Calu3 (cell line): ENCODE data around the gene ERICH3. TPM values are rescaled to one million over a fixed set of nuclear protein-coding genes. Genes with fewer than 3 reads are reported as not detected.

ENCODE experiments used
- Bru-seq: library from RNA; stranded (reverse); fragments of 400-500 nt; gene quantifications from one replicate; lab custom pipeline; 2021; lab: Mats Ljungman, UMichigan
- BruChase-seq, 2 experiments: library from RNA; stranded (reverse); fragments of 400-500 nt; gene quantifications; one replicate each; lab custom pipeline; 2021; lab: Mats Ljungman, UMichigan
- BruUV-seq: library from RNA; stranded (reverse); fragments of 400-500 nt; replicated peaks from 2 replicates; lab custom pipeline; 2021; lab: Mats Ljungman, UMichigan
- CTCF ChIA-PET: fragments of 300-600 bp; sonication (Branson Sonifier 250); formaldehyde crosslinking; loops from one replicate; lab custom pipeline; 2022; ENCODE audit warnings: antibody characterized with exemption; lab: Charles Lee
- DNase-seq: peaks from one replicate; pipeline ENCODE4 v3.0.0; 2022
- H3K27ac Mint-ChIP-seq: one replicate; pipeline ENCODE4 v1.8.0; 2022; ENCODE audit warnings: mixed read lengths; ENCODE audit not compliant: unreplicated experiment
- H3K27me3 Mint-ChIP-seq: one replicate; pipeline ENCODE4 v1.8.0; 2022; ENCODE audit warnings: mixed read lengths; ENCODE audit not compliant: unreplicated experiment
- H3K36me3 Mint-ChIP-seq: one replicate; pipeline ENCODE4 v1.8.0; 2022; ENCODE audit warnings: mild to moderate bottlenecking, moderate library complexity, mixed read lengths; ENCODE audit not compliant: insufficient read depth, unreplicated experiment
- H3K4me1 Mint-ChIP-seq: one replicate; pipeline ENCODE4 v1.8.0; 2022; ENCODE audit warnings: mild to moderate bottlenecking, low read depth, mixed read lengths; ENCODE audit not compliant: unreplicated experiment
- H3K4me3 Mint-ChIP-seq: one replicate; pipeline ENCODE4 v1.8.0; 2022; ENCODE audit warnings: mild to moderate bottlenecking, low read depth, moderate library complexity, mixed read lengths; ENCODE audit not compliant: unreplicated experiment
- H3K9me3 Mint-ChIP-seq: one replicate; pipeline ENCODE4 v1.8.0; 2022; ENCODE audit warnings: low read depth, mixed read lengths; ENCODE audit not compliant: unreplicated experiment
- CTCF ChIP-seq: fragments of 200-600 bp; IDR thresholded peaks from one replicate; pipeline ENCODE4 v1.8.0; 2022; ENCODE audit warnings: antibody characterized with exemption; ENCODE audit not compliant: unreplicated experiment
- intact Hi-C: fragments of 100-400 bp; cut with micrococcal nuclease; formaldehyde crosslinking; loops from one replicate; pipeline ENCODE4 v1.10.0; 2022; ENCODE audit not compliant: unreplicated experiment
- long read RNA-seq: library from polyadenylated mRNA; stranded (forward); transcript quantifications from one replicate; pipeline ENCODE4 v2.0.0, GENCODE V29; 2022
- total RNA-seq: library from RNA; stranded (reverse); gene quantifications from 2 replicates; pipeline ENCODE4 v1.2.3, GENCODE V29; 2022

Gene ERICH3
- total RNA-seq (0.15 and 0.35 TPM in 2 replicates), Bru-seq, nascent RNA (percentile 11 among the genes with signal in this experiment), BruChase-seq, experiment 1, labeled RNA remaining after a 6-hour chase (percentile 13 among the genes with signal in this experiment), BruChase-seq, experiment 2, labeled RNA remaining after a 2-hour chase (percentile 13 among the genes with signal in this experiment)
- long read RNA-seq: 0 reads

- TF ChIP-seq CTCF: no peak
- CTCF ChIA-PET: no interaction called here
- intact Hi-C loops: no loop called here
- Mint-ChIP-seq H3K4me3 (peak within 1 kb of the TSS; percentile 79), H3K36me3 (peaks cover 10% of the 10 kb centered on the region), H3K9me3 (no peaks in the 10 kb centered on the region), H3K27me3 (no peaks in the 10 kb centered on the region), H3K4me1 (peaks cover 14% of the 10 kb centered on the region), H3K27ac (peak within 1 kb of the TSS; percentile 41)
- DNase-seq: peak; percentile 30
- no TSS peak for BruUV-seq
Observed at GRCh38 chr1:74673351-74674111, at the start of gene ERICH3. Gene ERICH3 (minus strand): TSS chr1:74673792. CDS start chr1:74673519, 273 bp downstream.

GRCh38 chr1:74717626-74718025 lies 44.0 kb upstream of the ERICH3 start:
- TF ChIP-seq CTCF: no peak
- Mint-ChIP-seq H3K27ac (no peak overlapping the region), H3K4me3 (no peak overlapping the region), H3K36me3 (peaks cover 22% of the 10 kb centered on the region), H3K4me1 (no peaks in the 10 kb centered on the region), H3K27me3 (no peaks in the 10 kb centered on the region), H3K9me3 (no peaks in the 10 kb centered on the region)
- DNase-seq: no peak
- CTCF ChIA-PET: no interaction called here
- BruUV-seq: no TSS peak
- intact Hi-C loops: no loop called here

- TF ChIP-seq CTCF: no peak
- peaks cover 19% of the 10 kb centered on the region for H3K36me3 Mint-ChIP-seq
- H3K27me3 Mint-ChIP-seq: no peaks in the 10 kb centered on the region
- no peak for DNase-seq
- H3K4me1 Mint-ChIP-seq: no peaks in the 10 kb centered on the region
- intact Hi-C loops: no loop called here
- H3K4me3 Mint-ChIP-seq: no peak overlapping the region
- CTCF ChIA-PET: interaction anchor here (0.7 kb wide), 1 partner anchor 17 kb away, joined by 3 read pairs; no protein-coding TSS in a partner anchor
- H3K9me3 Mint-ChIP-seq: no peaks in the 10 kb centered on the region
- no peak overlapping the region for H3K27ac Mint-ChIP-seq
- BruUV-seq: no TSS peak
Observed at GRCh38 chr1:74716822-74717221, 43.2 kb upstream of the ERICH3 start.

GRCh38 chr1:74715806-74716205 lies 42.2 kb upstream of the ERICH3 start:
- Mint-ChIP-seq H3K36me3 (peaks cover 11% of the 10 kb centered on the region), H3K9me3 (no peaks in the 10 kb centered on the region), H3K27me3 (no peaks in the 10 kb centered on the region), H3K27ac (no peak overlapping the region), H3K4me1 (no peaks in the 10 kb centered on the region), H3K4me3 (no peak overlapping the region)
- intact Hi-C loops: no loop called here
- no TSS peak for BruUV-seq
- DNase-seq: no peak
- TF ChIP-seq CTCF: no peak
- CTCF ChIA-PET: no interaction called here
